Fibroblast of lung (primary cell): ENCODE measurements around the gene RRP36. TPM values are rescaled to one million over a fixed set of nuclear protein-coding genes. Genes with fewer than 3 reads are reported as not detected.

Experiments used
- DNase-seq, 2 donors: peaks; one replicate each; pipeline versions ENCODE4 v3.0.0 to v3.0.0-alpha.2; 2010; ENCODE audit warnings: low read depth in 2 of 2
- H2AFZ ChIP-seq: 2 replicates; pipeline ENCODE4 v1.5.1; 2012; ENCODE audit warnings: low read length, control low read depth, inconsistent platforms
- H3K27ac ChIP-seq: 2 replicates; pipeline ENCODE4 v1.5.1; 2011; ENCODE audit warnings: low read length, control low read depth; ENCODE audit not compliant: insufficient read depth
- H3K27me3 ChIP-seq: 2 replicates; pipeline ENCODE4 v1.5.1; 2011; ENCODE audit warnings: mild to moderate bottlenecking, low read length; ENCODE audit not compliant: control insufficient read depth, insufficient read depth
- H3K36me3 ChIP-seq: 2 replicates; pipeline ENCODE4 v1.5.1; 2011; ENCODE audit warnings: low read length; ENCODE audit not compliant: control insufficient read depth, insufficient read depth
- H3K4me1 ChIP-seq: 2 replicates; pipeline ENCODE4 v1.5.1; 2011; ENCODE audit warnings: low read length; ENCODE audit not compliant: control insufficient read depth, insufficient read depth; ENCODE audit errors: extremely low read depth
- H3K4me2 ChIP-seq: 2 replicates; pipeline ENCODE4 v1.5.1; 2011; ENCODE audit warnings: low read length, control low read depth; ENCODE audit not compliant: insufficient read depth; ENCODE audit errors: extremely low read depth
- H3K4me3 ChIP-seq, 4 experiments: fragments of 200-600 bp in 1 of 4; sonication (generic) in 1 of 4; replicated peaks in 1 of 4; 2 replicates each; pipeline ENCODE4 v1.5.1; 2011 to 2016; ENCODE audit warnings: low read length in 4 of 4, low read depth in 3 of 4, mild to moderate bottlenecking in 3 of 4, control low read depth in 2 of 4, inconsistent platforms in 1 of 4, mixed read lengths in 1 of 4; ENCODE audit not compliant: insufficient read depth in 1 of 4; ENCODE audit errors: control extremely low read depth in 1 of 4
- H3K79me2 ChIP-seq: 2 replicates; pipeline ENCODE4 v1.5.1; 2012; ENCODE audit warnings: mild to moderate bottlenecking, low read length, inconsistent platforms; ENCODE audit not compliant: control insufficient read depth, insufficient read depth
- H3K9ac ChIP-seq: 2 replicates; pipeline ENCODE4 v1.5.1; 2011; ENCODE audit warnings: mild to moderate bottlenecking, low read length, control low read depth; ENCODE audit not compliant: insufficient read depth
- H3K9me3 ChIP-seq: 2 replicates; pipeline ENCODE4 v1.5.1; 2012; ENCODE audit warnings: low read depth, low read length; ENCODE audit not compliant: control insufficient read depth, insufficient read depth
- H4K20me1 ChIP-seq: 2 replicates; pipeline ENCODE4 v1.5.1; 2011; ENCODE audit warnings: low read length; ENCODE audit not compliant: control insufficient read depth, insufficient read depth; ENCODE audit errors: extremely low read depth
- EZH2 ChIP-seq: IDR thresholded peaks from 2 replicates; pipeline ENCODE4 v1.5.1; 2012; ENCODE audit warnings: low read length, control low read depth, mild to moderate bottlenecking; ENCODE audit errors: missing control alignments
- polyA plus RNA-seq, 2 donors: library from polyadenylated mRNA; depleted of rRNA in 1 of 2; stranded (reverse) in 1 of 2; unstranded in 1 of 2; fragments of >200 nt; gene quantifications; 2 replicates each; pipeline ENCODE4 v1.2.1, GENCODE V29; 2011 to 2012; ENCODE audit warnings: missing spikeins in 1 of 2
- total RNA-seq: library from RNA; depleted of rRNA; stranded (reverse); fragments of >200 nt; gene quantifications from 2 replicates; pipeline ENCODE4 v1.2.1, GENCODE V29; 2014
- TF ChIP-seq, protein P1 (sequence below), 2 donors: IDR thresholded peaks in 1 of 2; conservative IDR thresholded peaks in 1 of 2; 1 replicate in 1 of 2; 2 replicates in 1 of 2; pipeline ENCODE4 v1.5.1; 2011 to 2012; ENCODE audit warnings: low read length in 2 of 2, control low read depth in 1 of 2, inconsistent platforms in 1 of 2, low read depth in 1 of 2, mild to moderate bottlenecking in 1 of 2

Gene RRP36
- total and polyA plus RNA-seq, 2 donors (not counting 1 experiment from before 2014, with no cell fraction given) = 73.0 to 88.0 TPM

GRCh38 chr6:42984924-42985475 is 36.4 kb upstream of the RRP36 start:
- Histone ChIP-seq H3K27ac (peak overlapping the region; percentile 51), H3K27me3 (no peaks in the 10 kb centered on the region), H3K9me3 (no peaks in the 10 kb centered on the region), H3K36me3 (peaks cover 3% of the 10 kb centered on the region), H2AFZ (peak overlapping the region; percentile 34), H3K79me2 (peaks cover 13% of the 10 kb centered on the region), H4K20me1 (no peaks in the 10 kb centered on the region), H3K9ac (peak overlapping the region; percentile 65), H3K4me3 (peak overlapping the region; percentile 61 to 80 (median 70)), H3K4me2 (peak overlapping the region; percentile 78), H3K4me1 (peaks cover 10% of the 10 kb centered on the region)
- TF ChIP-seq, protein P1, sequence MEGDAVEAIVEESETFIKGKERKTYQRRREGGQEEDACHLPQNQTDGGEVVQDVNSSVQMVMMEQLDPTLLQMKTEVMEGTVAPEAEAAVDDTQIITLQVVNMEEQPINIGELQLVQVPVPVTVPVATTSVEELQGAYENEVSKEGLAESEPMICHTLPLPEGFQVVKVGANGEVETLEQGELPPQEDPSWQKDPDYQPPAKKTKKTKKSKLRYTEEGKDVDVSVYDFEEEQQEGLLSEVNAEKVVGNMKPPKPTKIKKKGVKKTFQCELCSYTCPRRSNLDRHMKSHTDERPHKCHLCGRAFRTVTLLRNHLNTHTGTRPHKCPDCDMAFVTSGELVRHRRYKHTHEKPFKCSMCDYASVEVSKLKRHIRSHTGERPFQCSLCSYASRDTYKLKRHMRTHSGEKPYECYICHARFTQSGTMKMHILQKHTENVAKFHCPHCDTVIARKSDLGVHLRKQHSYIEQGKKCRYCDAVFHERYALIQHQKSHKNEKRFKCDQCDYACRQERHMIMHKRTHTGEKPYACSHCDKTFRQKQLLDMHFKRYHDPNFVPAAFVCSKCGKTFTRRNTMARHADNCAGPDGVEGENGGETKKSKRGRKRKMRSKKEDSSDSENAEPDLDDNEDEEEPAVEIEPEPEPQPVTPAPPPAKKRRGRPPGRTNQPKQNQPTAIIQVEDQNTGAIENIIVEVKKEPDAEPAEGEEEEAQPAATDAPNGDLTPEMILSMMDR (conservative IDR thresholded peaks at IDR 0.05 in 1 of 2, IDR thresholded peaks at IDR 0.05 in 1 of 2; ENCODE audit: low read depth in 1 of 2, low read length in 2 of 2) = no peak
- peak; percentile 11 to 24 for DNase-seq

DNA sequence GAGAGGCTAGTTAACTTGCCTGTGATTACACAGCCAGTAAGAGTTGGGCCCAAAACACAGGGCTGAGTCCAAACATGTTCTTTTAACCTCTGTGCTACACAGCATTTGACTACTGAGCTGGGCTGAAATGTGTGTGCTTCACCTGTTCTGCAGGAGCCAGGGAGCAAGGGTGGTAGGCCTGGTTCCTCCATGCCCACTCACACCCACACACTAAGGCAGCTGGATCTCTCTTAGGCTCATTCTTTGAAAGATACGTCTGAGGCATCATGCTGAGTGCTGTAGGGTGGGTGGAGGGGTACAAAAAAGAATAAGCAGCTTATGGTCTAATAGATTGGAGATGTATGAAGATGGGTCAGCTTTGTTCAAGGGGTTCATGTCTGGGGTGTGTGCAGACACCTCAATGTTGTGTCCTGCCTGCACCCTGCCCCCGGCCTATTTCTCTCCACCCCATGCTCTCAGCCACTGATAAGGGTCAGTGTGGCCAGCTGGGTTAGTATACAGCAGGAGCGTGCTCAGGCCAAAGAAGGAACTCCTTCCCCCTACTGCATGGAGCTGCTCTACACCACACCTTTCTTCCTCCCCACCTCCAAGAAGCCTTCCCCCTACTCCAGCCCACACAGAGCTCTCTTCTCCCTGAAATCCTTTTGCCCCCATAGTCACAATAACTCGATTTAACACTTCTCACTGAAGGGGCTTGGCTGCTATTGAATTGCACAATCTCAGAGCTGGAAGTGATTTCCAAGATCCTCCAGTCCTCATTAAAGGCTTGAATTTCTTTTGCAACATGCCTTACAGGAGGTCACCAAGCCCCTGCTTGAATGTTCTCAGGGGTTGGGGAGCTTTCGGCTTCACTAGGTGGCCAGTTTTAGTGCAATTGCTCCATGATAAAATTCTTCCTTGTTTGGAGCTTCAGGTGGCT is 33.6 kb upstream of the RRP36 start:
- no peak overlapping the region for H3K4me2 ChIP-seq
- H4K20me1 ChIP-seq = no peaks in the 10 kb centered on the region
- TF ChIP-seq, protein P1 (conservative IDR thresholded peaks at IDR 0.05 in 1 of 2, IDR thresholded peaks at IDR 0.05 in 1 of 2; ENCODE audit: low read depth in 1 of 2, low read length in 2 of 2) = no peak
- no peak for TF ChIP-seq EZH2
- no peak for DNase-seq
- H3K9ac ChIP-seq = no peak overlapping the region
- peaks cover 13% of the 10 kb centered on the region for H3K79me2 ChIP-seq
- H3K4me1 ChIP-seq = peaks cover 8% of the 10 kb centered on the region
- H3K4me3 ChIP-seq = no peak overlapping the region
- no peaks in the 10 kb centered on the region for H3K9me3 ChIP-seq
- no peak overlapping the region for H2AFZ ChIP-seq
- H3K27ac ChIP-seq = no peak overlapping the region
- H3K27me3 ChIP-seq = no peaks in the 10 kb centered on the region
- H3K36me3 ChIP-seq = peaks cover 3% of the 10 kb centered on the region

DNA sequence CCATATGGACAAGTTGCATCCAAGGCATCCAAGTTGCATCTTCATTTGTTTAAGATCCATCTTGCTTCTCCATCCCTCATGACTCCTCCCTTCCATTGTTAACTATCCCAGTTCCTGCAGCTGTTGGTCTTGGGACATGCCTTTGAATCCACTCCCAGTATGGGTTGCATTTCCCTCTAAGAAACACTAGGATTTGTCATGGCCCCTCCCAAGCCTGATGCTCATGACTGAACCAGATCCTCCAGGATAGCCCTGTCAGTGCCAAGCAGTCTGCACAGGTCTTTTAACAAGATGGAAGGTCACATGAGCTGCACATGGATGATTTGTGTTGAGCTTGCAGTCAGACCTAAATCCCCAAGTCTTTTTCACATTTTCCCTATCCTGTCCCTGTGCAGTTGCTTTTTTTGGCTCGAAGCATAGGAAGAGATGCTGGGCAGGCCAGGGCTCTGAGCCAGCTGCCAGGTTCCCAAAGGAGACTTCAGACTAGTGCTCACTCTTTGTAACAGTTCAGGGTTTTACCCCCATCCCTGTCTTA is 32.9 kb upstream of the RRP36 start:
- Histone ChIP-seq H2AFZ (no peak overlapping the region), H3K27ac (no peak overlapping the region)
- peak; percentile 28 to 32 for DNase-seq

More for the DNA sequence above, 32.9 kb upstream of the RRP36 start:
- Histone ChIP-seq H3K9me3 (no peaks in the 10 kb centered on the region), H3K79me2 (peaks cover 13% of the 10 kb centered on the region), H3K4me2 (no peak overlapping the region), H3K36me3 (peaks cover 3% of the 10 kb centered on the region), H3K4me1 (peaks cover 8% of the 10 kb centered on the region), H3K9ac (no peak overlapping the region), H3K27me3 (no peaks in the 10 kb centered on the region), H3K4me3 (no peak overlapping the region), H4K20me1 (no peaks in the 10 kb centered on the region)
- TF ChIP-seq, protein P1 (conservative IDR thresholded peaks at IDR 0.05 in 1 of 2, IDR thresholded peaks at IDR 0.05 in 1 of 2; ENCODE audit: low read depth in 1 of 2, low read length in 2 of 2) = no peak
- TF ChIP-seq EZH2 = no peak
